OCI-LY1 (cell line): ENCODE measurements around the gene GLDN.
A peak's percentile ranks its signal among the peaks of the same experiment; 100 is the strongest.

Experiments used
- EZH2 ChIP-seq: fragments of 200-600 bp; sonication (generic), shearing (Covaris generic); IDR thresholded peaks from 2 replicates; pipeline ENCODE4 v1.8.0; 2017; ENCODE audit warnings: borderline replicate concordance, mixed run types, mild to moderate bottlenecking, antibody characterized with exemption, low read length, moderate library complexity, mixed read lengths
- TF ChIP-seq, protein P1 (sequence below): fragments of 200-600 bp; sonication (generic), shearing (Covaris generic); IDR thresholded peaks from 2 replicates; pipeline ENCODE4 v1.5.1; 2017; ENCODE audit warnings: mild to moderate bottlenecking, antibody characterized with exemption, low read length, moderate library complexity, mixed read lengths

DNA sequence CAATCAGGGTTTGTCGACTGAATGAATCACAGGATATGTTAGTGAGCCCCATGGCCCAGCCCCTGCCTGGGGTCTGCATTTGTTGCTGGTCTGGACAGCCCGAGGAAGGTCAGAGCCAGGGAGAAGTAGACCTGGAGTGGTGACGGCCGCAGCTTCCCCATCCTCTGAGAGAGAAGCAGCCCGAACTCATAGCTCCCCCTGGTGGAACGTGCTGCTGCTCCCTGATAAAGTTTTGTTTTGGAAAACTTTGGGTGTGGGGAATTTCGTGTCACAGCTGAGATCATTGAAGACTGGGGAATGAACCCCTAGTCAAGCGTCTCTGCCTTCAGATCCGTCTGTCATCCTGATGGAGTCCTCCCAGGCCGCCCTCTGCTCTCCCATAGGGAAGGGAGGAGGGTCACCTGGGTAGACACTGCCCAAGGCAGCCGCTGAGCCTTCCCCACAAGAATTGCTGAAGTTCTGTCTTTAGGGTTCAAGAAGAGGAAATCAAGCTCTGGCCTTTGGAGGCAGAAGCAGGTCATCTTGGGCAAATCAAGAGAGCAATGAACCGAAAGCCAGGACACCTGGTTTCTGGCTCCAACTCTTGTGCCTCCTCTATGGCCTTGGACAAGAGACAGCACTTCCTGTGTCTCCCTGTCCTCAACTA lies 60.5 kb downstream of the GLDN start:
- TF ChIP-seq, protein P1, sequence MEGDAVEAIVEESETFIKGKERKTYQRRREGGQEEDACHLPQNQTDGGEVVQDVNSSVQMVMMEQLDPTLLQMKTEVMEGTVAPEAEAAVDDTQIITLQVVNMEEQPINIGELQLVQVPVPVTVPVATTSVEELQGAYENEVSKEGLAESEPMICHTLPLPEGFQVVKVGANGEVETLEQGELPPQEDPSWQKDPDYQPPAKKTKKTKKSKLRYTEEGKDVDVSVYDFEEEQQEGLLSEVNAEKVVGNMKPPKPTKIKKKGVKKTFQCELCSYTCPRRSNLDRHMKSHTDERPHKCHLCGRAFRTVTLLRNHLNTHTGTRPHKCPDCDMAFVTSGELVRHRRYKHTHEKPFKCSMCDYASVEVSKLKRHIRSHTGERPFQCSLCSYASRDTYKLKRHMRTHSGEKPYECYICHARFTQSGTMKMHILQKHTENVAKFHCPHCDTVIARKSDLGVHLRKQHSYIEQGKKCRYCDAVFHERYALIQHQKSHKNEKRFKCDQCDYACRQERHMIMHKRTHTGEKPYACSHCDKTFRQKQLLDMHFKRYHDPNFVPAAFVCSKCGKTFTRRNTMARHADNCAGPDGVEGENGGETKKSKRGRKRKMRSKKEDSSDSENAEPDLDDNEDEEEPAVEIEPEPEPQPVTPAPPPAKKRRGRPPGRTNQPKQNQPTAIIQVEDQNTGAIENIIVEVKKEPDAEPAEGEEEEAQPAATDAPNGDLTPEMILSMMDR, result peak; percentile 77
- no peak for TF ChIP-seq EZH2
